ENCODE measurements around the gene CD177.

DNA sequence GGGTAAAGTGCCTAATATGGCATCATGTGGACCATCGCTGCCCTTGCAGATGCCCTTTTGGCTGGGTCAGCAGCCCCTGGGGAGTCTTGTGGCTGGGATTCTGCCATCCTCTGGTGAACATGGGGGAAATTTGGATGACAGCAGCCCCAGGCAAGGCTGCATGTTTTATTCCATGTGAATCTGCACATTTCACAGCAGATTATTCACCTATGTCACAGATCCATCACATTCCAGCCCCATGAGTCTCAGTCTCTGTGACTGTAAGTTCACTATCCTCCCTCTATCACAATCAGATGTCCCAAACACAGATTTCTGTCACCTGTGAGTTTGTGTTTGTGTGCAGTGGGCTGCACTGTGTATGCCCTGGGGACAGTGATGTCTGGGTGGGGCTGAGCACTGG lies 47.4 kb upstream of the CD177 start:
- TF ChIP-seq POLR2A (IDR thresholded peaks at IDR 0.05) (no peak), POLR2AphosphoS5 (IDR thresholded peaks at IDR 0.05) (no peak), EP300 (IDR thresholded peaks at IDR 0.05) (no peak)
- TF ChIP-seq, protein P1, sequence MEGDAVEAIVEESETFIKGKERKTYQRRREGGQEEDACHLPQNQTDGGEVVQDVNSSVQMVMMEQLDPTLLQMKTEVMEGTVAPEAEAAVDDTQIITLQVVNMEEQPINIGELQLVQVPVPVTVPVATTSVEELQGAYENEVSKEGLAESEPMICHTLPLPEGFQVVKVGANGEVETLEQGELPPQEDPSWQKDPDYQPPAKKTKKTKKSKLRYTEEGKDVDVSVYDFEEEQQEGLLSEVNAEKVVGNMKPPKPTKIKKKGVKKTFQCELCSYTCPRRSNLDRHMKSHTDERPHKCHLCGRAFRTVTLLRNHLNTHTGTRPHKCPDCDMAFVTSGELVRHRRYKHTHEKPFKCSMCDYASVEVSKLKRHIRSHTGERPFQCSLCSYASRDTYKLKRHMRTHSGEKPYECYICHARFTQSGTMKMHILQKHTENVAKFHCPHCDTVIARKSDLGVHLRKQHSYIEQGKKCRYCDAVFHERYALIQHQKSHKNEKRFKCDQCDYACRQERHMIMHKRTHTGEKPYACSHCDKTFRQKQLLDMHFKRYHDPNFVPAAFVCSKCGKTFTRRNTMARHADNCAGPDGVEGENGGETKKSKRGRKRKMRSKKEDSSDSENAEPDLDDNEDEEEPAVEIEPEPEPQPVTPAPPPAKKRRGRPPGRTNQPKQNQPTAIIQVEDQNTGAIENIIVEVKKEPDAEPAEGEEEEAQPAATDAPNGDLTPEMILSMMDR (IDR thresholded peaks at IDR 0.05), result no peak
